ENCODE data around the gene CMTM8. TPM values are rescaled to one million over a fixed set of nuclear protein-coding genes. Genes with fewer than 3 reads are reported as not detected.

The CMTM8 gene
- total RNA-seq, 2 experiments from 2014 or later, result 6.4 to 6.9 TPM

DNA sequence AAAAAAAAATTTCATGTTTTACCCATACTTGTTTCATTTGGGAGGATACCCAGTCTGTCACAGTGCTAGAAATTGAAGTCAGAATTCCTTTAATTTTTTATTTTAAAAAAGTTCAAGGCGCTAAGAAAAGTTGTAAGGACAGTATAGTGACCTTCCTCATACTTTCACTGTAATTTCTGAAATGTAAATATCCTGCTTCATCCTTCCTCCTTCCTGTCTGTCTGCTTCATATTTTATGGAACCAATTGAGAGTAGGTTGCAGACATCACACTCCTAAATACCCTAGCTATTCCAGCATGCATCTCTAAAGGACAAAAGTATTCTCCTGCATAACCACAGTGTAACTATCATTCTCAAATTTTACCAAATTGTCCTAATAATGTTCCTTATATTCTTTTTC lies 35.8 kb downstream of the CMTM8 start:
- CTCF ChIA-PET, result interaction anchor here (1.3 to 2.0 kb wide), 2 partner anchors 34 to 99 kb away, joined by 5 read pairs; no protein-coding TSS in a partner anchor
- Mint-ChIP-seq H3K9me3 (no peaks in the 10 kb centered on the region), H3K36me3 (ENCODE audit: low read depth) (no peaks in the 10 kb centered on the region), H3K27me3 (no peaks in the 10 kb centered on the region), H3K27ac (no peak overlapping the region), H3K4me1 (ENCODE audit: low read depth) (no peaks in the 10 kb centered on the region), H3K4me3 (no peak overlapping the region)
- ATAC-seq, result no peak
- TF ChIP-seq, protein P1, sequence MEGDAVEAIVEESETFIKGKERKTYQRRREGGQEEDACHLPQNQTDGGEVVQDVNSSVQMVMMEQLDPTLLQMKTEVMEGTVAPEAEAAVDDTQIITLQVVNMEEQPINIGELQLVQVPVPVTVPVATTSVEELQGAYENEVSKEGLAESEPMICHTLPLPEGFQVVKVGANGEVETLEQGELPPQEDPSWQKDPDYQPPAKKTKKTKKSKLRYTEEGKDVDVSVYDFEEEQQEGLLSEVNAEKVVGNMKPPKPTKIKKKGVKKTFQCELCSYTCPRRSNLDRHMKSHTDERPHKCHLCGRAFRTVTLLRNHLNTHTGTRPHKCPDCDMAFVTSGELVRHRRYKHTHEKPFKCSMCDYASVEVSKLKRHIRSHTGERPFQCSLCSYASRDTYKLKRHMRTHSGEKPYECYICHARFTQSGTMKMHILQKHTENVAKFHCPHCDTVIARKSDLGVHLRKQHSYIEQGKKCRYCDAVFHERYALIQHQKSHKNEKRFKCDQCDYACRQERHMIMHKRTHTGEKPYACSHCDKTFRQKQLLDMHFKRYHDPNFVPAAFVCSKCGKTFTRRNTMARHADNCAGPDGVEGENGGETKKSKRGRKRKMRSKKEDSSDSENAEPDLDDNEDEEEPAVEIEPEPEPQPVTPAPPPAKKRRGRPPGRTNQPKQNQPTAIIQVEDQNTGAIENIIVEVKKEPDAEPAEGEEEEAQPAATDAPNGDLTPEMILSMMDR (IDR thresholded peaks at IDR 0.05), result no peak
- POLR2A ChIA-PET, result no interaction called here
- DNase-seq, result no peak
- intact Hi-C loops (cut with micrococcal nuclease), result no loop called here

- no peak overlapping the region for H3K27ac Mint-ChIP-seq
- CTCF ChIA-PET, result interaction anchor here (0.6 to 2.0 kb wide), 3 partner anchors 33 to 100 kb away, joined by 3 to 5 read pairs (median 5); no protein-coding TSS in a partner anchor
- ATAC-seq, result no peak
- no peak overlapping the region for H3K4me3 Mint-ChIP-seq
- POLR2A ChIA-PET, result no interaction called here
- no peaks in the 10 kb centered on the region for H3K27me3 Mint-ChIP-seq
- intact Hi-C loops (cut with micrococcal nuclease), result no loop called here
- no peaks in the 10 kb centered on the region for H3K36me3 Mint-ChIP-seq (ENCODE audit: low read depth)
- H3K4me1 Mint-ChIP-seq (ENCODE audit: low read depth), result no peaks in the 10 kb centered on the region
- TF ChIP-seq, protein P1 (IDR thresholded peaks at IDR 0.05), result no peak
- no peak for DNase-seq
- H3K9me3 Mint-ChIP-seq, result no peaks in the 10 kb centered on the region
Measured at GRCh38 chr3:32275506-32275905, 37.0 kb downstream of the CMTM8 start.

DNA sequence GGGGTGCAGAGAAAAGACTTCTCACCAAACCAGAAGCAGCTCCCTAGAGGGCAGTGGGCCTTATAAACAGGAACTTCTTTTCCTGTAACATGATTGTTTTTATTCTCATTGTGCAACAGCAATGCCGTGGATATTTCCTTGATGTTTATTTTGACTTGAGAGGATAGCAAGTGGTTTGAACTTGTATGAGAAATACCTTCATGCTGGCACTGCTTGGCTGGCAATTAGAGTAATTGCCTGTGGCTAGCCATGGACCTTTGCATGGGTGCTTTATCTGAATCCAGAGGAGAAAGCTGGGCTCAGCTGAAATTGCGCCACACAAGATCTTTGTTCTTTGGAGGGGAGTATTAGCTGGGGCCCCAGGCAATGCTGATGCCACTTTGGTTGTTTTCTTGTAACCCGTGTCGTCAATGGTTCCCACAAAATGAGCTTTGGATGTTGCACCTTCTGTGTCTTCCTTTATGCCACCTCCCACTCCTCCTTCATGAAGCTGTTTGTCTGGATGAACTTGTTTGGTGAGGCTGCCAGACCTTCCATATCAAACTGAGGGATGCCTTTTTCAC lies 37.9 kb downstream of the CMTM8 start:
- no peaks in the 10 kb centered on the region for H3K36me3 Mint-ChIP-seq (ENCODE audit: low read depth)
- no peak overlapping the region for H3K27ac Mint-ChIP-seq
- TF ChIP-seq, protein P1 (IDR thresholded peaks at IDR 0.05), result no peak
- ATAC-seq (no peak), DNase-seq (no peak)
- no peak overlapping the region for H3K4me3 Mint-ChIP-seq
- H3K27me3 Mint-ChIP-seq, result no peaks in the 10 kb centered on the region
- H3K4me1 Mint-ChIP-seq (ENCODE audit: low read depth), result no peaks in the 10 kb centered on the region
- intact Hi-C loops (cut with micrococcal nuclease), result no loop called here
- ChIA-PET CTCF (interaction anchor here (2.0 kb wide), 1 partner anchor 101 kb away, joined by 5 read pairs; no protein-coding TSS in a partner anchor), POLR2A (interaction anchor here (0.7 kb wide), 1 partner anchor 33 kb away, joined by 4 read pairs; no protein-coding TSS in a partner anchor)
- H3K9me3 Mint-ChIP-seq, result no peaks in the 10 kb centered on the region

- ChIA-PET CTCF (interaction anchor here (1.0 to 2.0 kb wide), 4 partner anchors 10 to 101 kb away, joined by 3 to 7 read pairs (median 4); no protein-coding TSS in a partner anchor), POLR2A (no interaction called here)
- DNase-seq (no peak), ATAC-seq (peak; percentile 30)
- intact Hi-C loops (cut with micrococcal nuclease), result no loop called here
- no peaks in the 10 kb centered on the region for H3K9me3 Mint-ChIP-seq
- H3K36me3 Mint-ChIP-seq (ENCODE audit: low read depth), result no peaks in the 10 kb centered on the region
- H3K4me3 Mint-ChIP-seq, result no peak overlapping the region
- no peaks in the 10 kb centered on the region for H3K4me1 Mint-ChIP-seq (ENCODE audit: low read depth)
- no peaks in the 10 kb centered on the region for H3K27me3 Mint-ChIP-seq
- TF ChIP-seq, protein P1 (IDR thresholded peaks at IDR 0.05), result no peak
- no peak overlapping the region for H3K27ac Mint-ChIP-seq
Measured at GRCh38 chr3:32278714-32279113, 40.2 kb downstream of the CMTM8 start.

GRCh38 chr3:32280262-32280910 lies 41.9 kb downstream of the CMTM8 start:
- POLR2A ChIA-PET, result no interaction called here
- TF ChIP-seq, protein P1 (IDR thresholded peaks at IDR 0.05), result no peak
- ATAC-seq (no peak), DNase-seq (no peak)
- no peaks in the 10 kb centered on the region for H3K9me3 Mint-ChIP-seq
- H3K36me3 Mint-ChIP-seq (ENCODE audit: low read depth), result no peaks in the 10 kb centered on the region
- no peaks in the 10 kb centered on the region for H3K4me1 Mint-ChIP-seq (ENCODE audit: low read depth)
- H3K4me3 Mint-ChIP-seq, result no peak overlapping the region
- intact Hi-C loops (cut with micrococcal nuclease), result no loop called here
- no peaks in the 10 kb centered on the region for H3K27me3 Mint-ChIP-seq
- CTCF ChIA-PET, result no interaction called here
- H3K27ac Mint-ChIP-seq, result no peak overlapping the region
